ENCODE data around the gene CALD1.

CALD1 gene

GRCh38 chr7:134785842-134786241 lies 6.4 kb downstream of the CALD1 start:
- no peak for DNase-seq (ENCODE audit: low read depth in 1 of 2, low spot score in 1 of 2)
- Histone ChIP-seq H3K27me3 (ENCODE audit: insufficient read depth, poor library complexity, severe bottlenecking) (peaks cover under 1% of the 10 kb centered on the region), H3K27ac (replicated peaks) (no peak overlapping the region), H3K4me3 (replicated peaks; ENCODE audit: insufficient read depth, low read length) (no peak overlapping the region)
- TF ChIP-seq SPI1 (IDR thresholded peaks at IDR 0.05; ENCODE audit: borderline replicate concordance, low read depth) (no peak), POLR2AphosphoS5 (IDR thresholded peaks at IDR 0.05; ENCODE audit: low read depth) (no peak), CTCF (IDR thresholded peaks at IDR 0.05; ENCODE audit: insufficient read depth, low read length) (no peak), GABPA (IDR thresholded peaks at IDR 0.05; ENCODE audit: low read depth) (no peak), REST (IDR thresholded peaks at IDR 0.05; ENCODE audit: insufficient replicate concordance, low read depth) (no peak)

- Histone ChIP-seq H3K27ac (replicated peaks) (no peak overlapping the region), H3K4me3 (replicated peaks; ENCODE audit: insufficient read depth, low read length) (no peak overlapping the region), H3K27me3 (ENCODE audit: insufficient read depth, poor library complexity, severe bottlenecking) (no peaks in the 10 kb centered on the region)
- DNase-seq (ENCODE audit: low read depth in 1 of 2, low spot score in 1 of 2), result no peak
- TF ChIP-seq CTCF (IDR thresholded peaks at IDR 0.05; ENCODE audit: insufficient read depth, low read length) (no peak), POLR2AphosphoS5 (IDR thresholded peaks at IDR 0.05; ENCODE audit: low read depth) (no peak), GABPA (IDR thresholded peaks at IDR 0.05; ENCODE audit: low read depth) (no peak), SPI1 (IDR thresholded peaks at IDR 0.05; ENCODE audit: borderline replicate concordance, low read depth) (no peak), REST (IDR thresholded peaks at IDR 0.05; ENCODE audit: insufficient replicate concordance, low read depth) (no peak)
These were observed 7.6 kb downstream of the CALD1 start for GRCh38 chr7:134787064-134787463.

GRCh38 chr7:134787720-134788119 lies 8.3 kb downstream of the CALD1 start:
- Histone ChIP-seq H3K27me3 (ENCODE audit: insufficient read depth, poor library complexity, severe bottlenecking) (no peaks in the 10 kb centered on the region), H3K4me3 (replicated peaks; ENCODE audit: insufficient read depth, low read length) (no peak overlapping the region), H3K27ac (replicated peaks) (no peak overlapping the region)
- TF ChIP-seq POLR2AphosphoS5 (IDR thresholded peaks at IDR 0.05; ENCODE audit: low read depth) (no peak), SPI1 (IDR thresholded peaks at IDR 0.05; ENCODE audit: borderline replicate concordance, low read depth) (no peak), CTCF (IDR thresholded peaks at IDR 0.05; ENCODE audit: insufficient read depth, low read length) (no peak), GABPA (IDR thresholded peaks at IDR 0.05; ENCODE audit: low read depth) (no peak), REST (IDR thresholded peaks at IDR 0.05; ENCODE audit: insufficient replicate concordance, low read depth) (no peak)
- no peak for DNase-seq (ENCODE audit: low read depth in 1 of 2, low spot score in 1 of 2)

Data from HL-60 (cell line).